NCI-H2227 treated with DMSO at 0.1 percent for 48 hours (cell line): ENCODE results near the gene P2RY11.

Experiments
- DNase-seq: peaks from one replicate; lab custom pipeline; 2025; lab: John Stamatoyannopoulos, UW

The P2RY11 gene

DNA sequence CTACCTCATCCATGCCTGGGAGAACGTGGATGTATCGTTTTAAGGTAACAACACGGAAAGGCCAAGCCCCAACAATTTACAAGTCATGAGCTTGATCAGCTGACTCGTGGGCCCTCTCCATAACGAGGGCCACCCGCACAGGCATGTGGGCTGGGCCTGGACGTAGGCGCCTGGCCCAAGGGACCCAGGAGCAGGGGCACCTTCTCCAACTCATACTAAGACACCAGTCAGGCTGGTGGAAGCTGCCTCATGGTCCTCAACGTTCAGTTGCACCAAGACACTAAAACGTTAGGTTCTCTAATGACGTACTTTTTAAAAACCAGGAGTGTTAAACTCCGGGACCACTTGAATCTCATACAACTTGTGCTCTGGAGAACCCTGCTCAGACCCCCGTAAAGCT, 30.0 kb downstream of the P2RY11 start:
- no peak for DNase-seq

- DNase-seq = no peak
These were observed 30.5 kb downstream of the P2RY11 start for GRCh38 chr19:10141973-10142372.

- DNase-seq = no peak
These were observed 31.3 kb downstream of the P2RY11 start for GRCh38 chr19:10142701-10143375.

DNA sequence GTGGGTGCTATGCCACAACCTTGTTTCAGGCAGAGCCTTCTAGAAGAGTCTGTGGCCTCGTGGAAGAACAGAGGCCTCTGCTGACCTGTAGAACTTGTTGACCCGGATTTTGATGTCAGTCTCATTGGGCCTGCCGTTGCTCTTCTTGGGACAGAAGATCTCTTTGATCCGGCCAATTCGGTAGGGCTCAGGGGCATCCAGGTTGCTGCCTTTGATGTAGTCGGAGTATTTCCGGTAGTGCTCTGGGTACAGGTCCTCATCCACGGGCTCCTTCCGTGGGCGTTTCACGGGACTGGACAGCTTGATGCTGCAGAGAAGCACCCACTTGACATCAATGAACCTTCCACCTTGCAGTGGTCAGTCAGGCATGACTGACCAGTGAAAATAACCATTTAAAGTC, 32.2 kb downstream of the P2RY11 start:
- no peak for DNase-seq

- DNase-seq = no peak
These were observed 32.9 kb downstream of the P2RY11 start for GRCh38 chr19:10144361-10144760.

- no peak for DNase-seq
These were observed 33.5 kb downstream of the P2RY11 start for GRCh38 chr19:10145031-10145430.

DNA sequence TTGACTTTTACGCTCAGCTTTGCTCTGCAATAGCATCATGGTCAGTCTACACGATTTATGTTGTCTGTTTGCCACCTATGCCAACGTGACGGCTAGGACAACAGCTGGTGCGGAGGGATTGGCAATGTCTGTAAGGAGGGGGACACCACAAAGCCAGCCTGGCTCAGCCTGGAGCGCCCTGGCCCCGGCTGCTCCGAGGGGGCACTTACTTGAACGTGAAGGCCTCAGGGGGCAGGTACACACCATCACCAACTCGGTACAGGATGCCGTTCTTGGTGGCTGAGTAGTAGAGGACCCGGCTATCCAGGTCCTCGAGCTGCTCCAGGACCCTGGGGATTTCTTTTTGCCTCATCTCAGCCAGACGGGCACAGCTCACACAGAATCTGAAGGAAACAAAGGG, 34.6 kb downstream of the P2RY11 start:
- DNase-seq = no peak

- DNase-seq = no peak
These were observed 37.9 kb downstream of the P2RY11 start for GRCh38 chr19:10149427-10149826.

DNA sequence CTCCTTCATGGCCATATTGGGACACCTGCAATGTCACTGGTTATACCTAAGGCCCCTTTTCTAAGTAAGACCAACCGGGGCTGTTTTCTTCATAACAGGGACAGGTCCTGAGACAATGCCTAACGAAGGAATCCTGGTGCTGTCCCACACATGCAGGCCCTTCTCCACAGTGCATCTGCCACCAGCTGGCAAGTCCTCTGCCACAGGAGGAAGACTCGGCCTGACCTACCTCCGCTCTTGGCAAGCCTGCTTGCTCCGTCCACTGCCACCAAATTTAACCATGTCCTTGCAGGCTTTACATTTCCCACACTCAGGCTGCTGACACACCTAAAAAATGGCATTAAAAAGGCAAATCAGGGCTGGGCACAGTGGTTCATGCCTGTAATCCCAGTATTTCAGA, 40.0 kb downstream of the P2RY11 start:
- no peak for DNase-seq

DNA sequence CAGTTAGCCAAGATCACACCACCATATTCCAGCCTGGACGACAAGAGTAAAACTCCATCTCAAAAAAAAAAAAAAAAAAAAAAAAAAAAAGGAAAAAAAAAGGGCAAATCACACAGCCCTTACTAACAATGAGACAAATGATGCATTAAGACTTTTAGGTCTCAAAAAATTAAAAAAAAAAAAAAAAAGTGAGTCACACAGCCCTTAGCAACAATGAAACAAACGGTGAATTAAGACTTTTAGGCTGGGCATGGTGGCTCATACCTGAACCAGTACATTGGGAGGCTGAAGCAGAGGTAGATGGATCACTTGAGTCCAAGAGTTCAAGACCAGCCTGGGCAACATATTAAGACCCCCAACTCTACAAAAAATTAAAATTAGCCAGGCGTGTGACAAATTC, 40.6 kb downstream of the P2RY11 start:
- DNase-seq = no peak

GRCh38 chr19:10155839-10156238, 44.3 kb downstream of the P2RY11 start:
- DNase-seq = no peak

- DNase-seq = no peak
These were observed 46.6 kb downstream of the P2RY11 start for GRCh38 chr19:10158071-10158470.

GRCh38 chr19:10158485-10158884, 47.0 kb downstream of the P2RY11 start:
- DNase-seq = no peak

DNA sequence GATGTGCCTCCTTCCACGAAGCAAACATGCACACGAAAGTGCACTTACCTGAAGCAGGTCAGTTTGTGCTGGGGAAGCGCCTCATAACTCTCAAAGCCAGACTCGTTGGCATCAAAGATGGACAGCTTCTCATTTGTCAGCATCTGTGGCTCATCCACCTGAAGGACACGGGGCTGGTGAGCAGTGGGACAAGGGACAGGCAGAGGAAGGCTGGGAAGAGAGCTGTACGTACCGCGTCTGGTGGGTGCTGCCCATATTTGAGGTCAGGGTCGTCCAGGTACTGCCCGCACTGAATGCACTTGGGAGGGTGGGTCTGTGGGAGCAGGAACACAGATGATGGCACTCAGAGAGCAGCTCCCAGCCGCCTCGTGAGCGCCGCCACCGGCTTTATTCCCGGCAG, 48.1 kb downstream of the P2RY11 start:
- no peak for DNase-seq

DNA sequence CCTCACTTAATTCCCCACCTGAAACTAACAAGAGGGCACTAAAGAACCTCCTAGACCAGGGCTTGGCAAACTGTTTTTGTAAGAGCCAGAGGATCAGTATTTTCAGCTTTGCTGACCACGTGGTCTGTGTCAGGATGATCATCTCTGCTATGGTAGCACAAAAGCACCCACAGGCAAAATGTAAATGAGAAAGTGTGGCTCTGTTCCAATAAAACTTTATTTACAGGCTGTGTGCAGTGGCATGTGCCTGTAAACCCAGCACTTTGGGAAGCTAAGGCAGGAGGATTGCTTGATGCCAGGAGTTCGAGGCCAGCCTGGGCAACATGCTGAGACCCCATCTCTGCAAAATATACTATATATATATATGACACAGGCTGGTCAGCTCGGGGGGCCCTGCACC, 52.0 kb downstream of the P2RY11 start:
- DNase-seq = no peak
